K562 (cell line): ENCODE measurements around the gene TMEM120B.

Experiments used
- ATF2 ChIP-seq: sonication (generic); formaldehyde crosslinking; IDR thresholded peaks from 2 replicates; pipeline ENCODE4 v1.8.1; 2022; ENCODE audit warnings: missing genetic modification reagents
- MAFF ChIP-seq: IDR thresholded peaks from 2 replicates; pipeline ENCODE4 v1.6.1; 2012; ENCODE audit warnings: low read length, improper control_type of control experiment

- TF ChIP-seq ATF2 (CRISPR knock-in tag): no peak
- TF ChIP-seq MAFF: no peak
These were observed 89.9 kb downstream of the TMEM120B start for GRCh38 chr12:121802485-121802842.
